Measurements from ENCODE around the gene LENG8.
"Not testable (repeated sequence)": the region's sequence is repeated elsewhere in the genome, so short reads cannot be mapped to it uniquely, and the experiment has no call there.

Gene LENG8

GRCh38 chr19:54484451-54484850 lies 35.5 kb downstream of the LENG8 start:
- no peak for DNase-seq (ENCODE audit: low spot score)

- DNase-seq (ENCODE audit: low spot score): no peak
Measured at GRCh38 chr19:54485851-54486250, 36.9 kb downstream of the LENG8 start.

- DNase-seq (ENCODE audit: low spot score): no peak
Measured at GRCh38 chr19:54489341-54489740, 40.3 kb downstream of the LENG8 start.

- DNase-seq (ENCODE audit: low spot score): no peak
Measured at GRCh38 chr19:54489766-54490165, 40.8 kb downstream of the LENG8 start.

GRCh38 chr19:54492568-54492967 lies 43.6 kb downstream of the LENG8 start:
- no peak for DNase-seq (ENCODE audit: low spot score)

GRCh38 chr19:54493056-54493455 lies 44.1 kb downstream of the LENG8 start:
- DNase-seq (ENCODE audit: low spot score): not testable (repeated sequence)

GRCh38 chr19:54493967-54494585 lies 45.1 kb downstream of the LENG8 start:
- no peak for DNase-seq (ENCODE audit: low spot score)

GRCh38 chr19:54495284-54495683 lies 46.3 kb downstream of the LENG8 start:
- DNase-seq (ENCODE audit: low spot score): not testable (repeated sequence)

- DNase-seq (ENCODE audit: low spot score): not testable (repeated sequence)
Measured at GRCh38 chr19:54497747-54498450, 48.9 kb downstream of the LENG8 start.

GRCh38 chr19:54498451-54498772 lies 49.4 kb downstream of the LENG8 start:
- not testable (repeated sequence) for DNase-seq (ENCODE audit: low spot score)

GRCh38 chr19:54502518-54503048 lies 53.6 kb downstream of the LENG8 start, which contains the start of gene LAIR2:
Gene LAIR2, plus strand, starts transcription at chr19:54502831. Its CDS starts 88 bp downstream, at chr19:54502919.
- DNase-seq (ENCODE audit: low spot score): no peak

GRCh38 chr19:54505542-54505941 lies 56.5 kb downstream of the LENG8 start:
- DNase-seq (ENCODE audit: low spot score): not testable (repeated sequence)

- no peak for DNase-seq (ENCODE audit: low spot score)
Measured at GRCh38 chr19:54506079-54506478, 57.1 kb downstream of the LENG8 start.

GRCh38 chr19:54507038-54507717 lies 58.2 kb downstream of the LENG8 start:
- DNase-seq (ENCODE audit: low spot score): not testable (repeated sequence)

- no peak for DNase-seq (ENCODE audit: low spot score)
Measured at GRCh38 chr19:54507824-54508223, 58.8 kb downstream of the LENG8 start.

GRCh38 chr19:54508487-54508886 lies 59.5 kb downstream of the LENG8 start:
- not testable (repeated sequence) for DNase-seq (ENCODE audit: low spot score)

GRCh38 chr19:54509200-54509940 lies 60.4 kb downstream of the LENG8 start:
- DNase-seq (ENCODE audit: low spot score): not testable (repeated sequence)
